ENCODE measurements around the gene MRAP2.
"Not testable (repeated sequence)": the region's sequence is repeated elsewhere in the genome, so short reads cannot be mapped to it uniquely, and the experiment has no call there.

MRAP2 gene

DNA sequence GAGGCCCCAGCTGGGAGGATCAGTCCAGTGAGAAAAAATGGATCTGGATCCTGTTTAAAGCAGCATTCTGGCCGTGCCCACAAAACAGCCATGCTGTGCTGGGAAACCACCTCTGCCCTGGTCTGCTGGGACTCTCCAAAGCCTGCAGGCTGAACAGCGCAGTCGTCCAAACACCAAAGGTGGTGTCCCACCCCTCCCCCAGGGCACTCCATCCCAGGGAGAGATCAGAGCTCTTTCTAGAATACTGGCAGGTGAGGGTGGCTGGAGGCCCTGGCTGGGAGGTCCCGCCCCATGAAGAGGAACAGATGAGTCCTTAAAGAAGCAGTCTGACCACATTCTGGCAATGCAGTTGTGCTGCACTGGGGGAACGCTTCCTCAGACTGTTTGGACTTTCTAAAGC is 84.6 kb downstream of the MRAP2 start:
- TF ChIP-seq, protein P1, sequence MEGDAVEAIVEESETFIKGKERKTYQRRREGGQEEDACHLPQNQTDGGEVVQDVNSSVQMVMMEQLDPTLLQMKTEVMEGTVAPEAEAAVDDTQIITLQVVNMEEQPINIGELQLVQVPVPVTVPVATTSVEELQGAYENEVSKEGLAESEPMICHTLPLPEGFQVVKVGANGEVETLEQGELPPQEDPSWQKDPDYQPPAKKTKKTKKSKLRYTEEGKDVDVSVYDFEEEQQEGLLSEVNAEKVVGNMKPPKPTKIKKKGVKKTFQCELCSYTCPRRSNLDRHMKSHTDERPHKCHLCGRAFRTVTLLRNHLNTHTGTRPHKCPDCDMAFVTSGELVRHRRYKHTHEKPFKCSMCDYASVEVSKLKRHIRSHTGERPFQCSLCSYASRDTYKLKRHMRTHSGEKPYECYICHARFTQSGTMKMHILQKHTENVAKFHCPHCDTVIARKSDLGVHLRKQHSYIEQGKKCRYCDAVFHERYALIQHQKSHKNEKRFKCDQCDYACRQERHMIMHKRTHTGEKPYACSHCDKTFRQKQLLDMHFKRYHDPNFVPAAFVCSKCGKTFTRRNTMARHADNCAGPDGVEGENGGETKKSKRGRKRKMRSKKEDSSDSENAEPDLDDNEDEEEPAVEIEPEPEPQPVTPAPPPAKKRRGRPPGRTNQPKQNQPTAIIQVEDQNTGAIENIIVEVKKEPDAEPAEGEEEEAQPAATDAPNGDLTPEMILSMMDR (IDR thresholded peaks at IDR 0.05; ENCODE audit: poor library complexity, severe bottlenecking), result no peak
- no peaks in the 10 kb centered on the region for H3K4me1 ChIP-seq (ENCODE audit: insufficient read depth, poor library complexity, severe bottlenecking)

DNA sequence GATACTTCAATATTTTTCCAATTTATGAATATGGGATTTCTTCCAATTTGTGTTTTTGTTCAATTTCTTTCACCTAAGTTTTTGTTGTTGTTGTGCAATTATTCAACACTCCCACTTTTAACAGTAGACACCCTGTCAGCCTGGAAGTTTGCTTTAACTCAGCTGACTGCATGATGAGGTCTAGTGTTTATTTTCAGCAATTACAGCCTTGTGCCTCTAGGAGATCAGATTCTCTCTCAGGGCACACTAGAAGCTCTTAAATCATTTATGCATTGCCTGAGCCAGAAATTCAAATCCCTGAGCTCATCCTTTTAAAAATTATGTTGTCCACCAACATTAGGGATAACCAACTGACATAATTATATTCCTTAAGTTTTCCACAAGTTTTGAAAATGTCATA is 85.7 kb downstream of the MRAP2 start:
- TF ChIP-seq, protein P1 (IDR thresholded peaks at IDR 0.05; ENCODE audit: poor library complexity, severe bottlenecking), result no peak
- ATAC-seq (ENCODE audit: low read depth) (no peak), DNase-seq (ENCODE audit: low spot score) (no peak)
- H3K4me1 ChIP-seq (ENCODE audit: insufficient read depth, poor library complexity, severe bottlenecking), result no peaks in the 10 kb centered on the region
- no peak overlapping the region for H3K27ac ChIP-seq (ENCODE audit: poor library complexity, severe bottlenecking)
- H3K4me3 ChIP-seq (ENCODE audit: severe bottlenecking), result no peak overlapping the region
- H3K27me3 ChIP-seq (ENCODE audit: insufficient read depth, poor library complexity, severe bottlenecking), result no peaks in the 10 kb centered on the region
- no peaks in the 10 kb centered on the region for H3K36me3 ChIP-seq (ENCODE audit: low read depth)
- no peaks in the 10 kb centered on the region for H3K9me3 ChIP-seq (ENCODE audit: severe bottlenecking)

More for the DNA sequence above, 84.6 kb downstream of the MRAP2 start:
- no peaks in the 10 kb centered on the region for H3K27me3 ChIP-seq (ENCODE audit: insufficient read depth, poor library complexity, severe bottlenecking)
- H3K36me3 ChIP-seq (ENCODE audit: low read depth), result no peaks in the 10 kb centered on the region
- no peak overlapping the region for H3K4me3 ChIP-seq (ENCODE audit: severe bottlenecking)
- H3K27ac ChIP-seq (ENCODE audit: poor library complexity, severe bottlenecking), result no peak overlapping the region
- no peak for DNase-seq (ENCODE audit: low spot score)
- ATAC-seq (ENCODE audit: low read depth), result no peak
- no peaks in the 10 kb centered on the region for H3K9me3 ChIP-seq (ENCODE audit: severe bottlenecking)

DNA sequence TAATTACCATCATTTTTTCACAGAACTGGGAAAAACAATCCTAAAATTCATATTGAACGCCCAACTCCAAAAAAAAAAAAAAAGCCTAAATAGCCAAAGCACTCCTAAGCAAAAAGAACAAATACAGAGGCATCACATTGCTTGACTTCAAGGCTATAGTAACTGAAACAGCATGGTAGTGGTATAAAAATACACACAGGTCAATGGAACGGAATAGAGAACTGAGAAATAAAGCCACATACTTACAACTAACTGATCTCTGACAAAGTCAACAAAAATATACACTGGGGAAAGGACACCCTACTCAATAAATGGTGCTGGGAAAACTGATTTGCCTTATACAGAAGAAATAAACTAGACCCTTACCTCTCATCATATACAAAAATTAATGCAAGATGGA is 89.6 kb downstream of the MRAP2 start:
- ATAC-seq (ENCODE audit: low read depth), result no peak

DNA sequence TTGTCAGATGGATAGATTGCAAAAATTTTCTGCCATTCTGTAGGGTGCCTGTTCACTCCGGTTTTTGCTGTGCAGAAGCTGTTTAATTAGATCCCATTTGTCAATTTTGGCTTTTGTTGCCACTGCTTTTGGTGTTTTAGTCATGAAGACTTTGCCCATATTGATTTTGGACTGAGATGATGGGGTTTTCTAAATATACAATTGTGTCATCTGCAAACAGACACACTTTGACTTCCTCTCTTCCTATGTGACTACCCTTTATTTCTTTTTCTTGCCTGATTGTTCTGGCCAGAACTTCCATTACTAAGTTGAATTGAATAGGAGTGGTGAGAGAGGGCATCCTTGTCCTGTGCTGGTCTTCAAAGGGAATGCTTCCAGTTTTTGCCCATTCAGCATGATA is 96.0 kb downstream of the MRAP2 start:
- DNase-seq (ENCODE audit: low spot score); ATAC-seq (ENCODE audit: low read depth); H3K9me3 ChIP-seq (ENCODE audit: severe bottlenecking); H3K36me3 ChIP-seq (ENCODE audit: low read depth); H3K4me1 ChIP-seq (ENCODE audit: insufficient read depth, poor library complexity, severe bottlenecking); H3K4me3 ChIP-seq (ENCODE audit: severe bottlenecking); H3K27me3 ChIP-seq (ENCODE audit: insufficient read depth, poor library complexity, severe bottlenecking); H3K27ac ChIP-seq (ENCODE audit: poor library complexity, severe bottlenecking): not testable (repeated sequence)

More for the DNA sequence above, 89.6 kb downstream of the MRAP2 start:
- TF ChIP-seq, protein P1 (IDR thresholded peaks at IDR 0.05; ENCODE audit: poor library complexity, severe bottlenecking), result no peak
- no peaks in the 10 kb centered on the region for H3K4me1 ChIP-seq (ENCODE audit: insufficient read depth, poor library complexity, severe bottlenecking)
- H3K9me3 ChIP-seq (ENCODE audit: severe bottlenecking), result no peaks in the 10 kb centered on the region
- H3K36me3 ChIP-seq (ENCODE audit: low read depth), result no peaks in the 10 kb centered on the region
- H3K27me3 ChIP-seq (ENCODE audit: insufficient read depth, poor library complexity, severe bottlenecking), result no peaks in the 10 kb centered on the region
- no peak overlapping the region for H3K27ac ChIP-seq (ENCODE audit: poor library complexity, severe bottlenecking)
- no peak for DNase-seq (ENCODE audit: low spot score)
- no peak overlapping the region for H3K4me3 ChIP-seq (ENCODE audit: severe bottlenecking)

DNA sequence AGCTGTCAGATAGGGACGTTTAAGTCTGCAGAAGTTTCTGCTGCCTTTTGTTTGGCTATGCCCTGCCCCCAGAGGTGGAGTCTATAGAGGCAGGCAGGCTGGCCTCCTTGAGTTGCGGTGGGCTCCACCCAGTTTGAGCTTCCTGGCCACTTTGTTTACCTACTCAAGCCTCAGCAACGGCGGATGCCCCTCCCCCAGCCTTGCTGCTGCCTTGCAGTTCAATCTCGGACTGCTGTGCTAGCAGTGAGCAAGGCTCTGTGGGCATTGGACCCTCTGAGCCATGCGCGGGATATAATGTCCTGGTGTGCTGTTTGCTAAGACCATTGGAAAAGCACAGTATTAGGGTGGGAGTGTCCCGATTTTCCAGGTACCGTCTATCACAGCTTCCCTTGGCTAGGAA is 99.8 kb downstream of the MRAP2 start:
- not testable (repeated sequence) for H3K4me3 ChIP-seq (ENCODE audit: severe bottlenecking)

DNA sequence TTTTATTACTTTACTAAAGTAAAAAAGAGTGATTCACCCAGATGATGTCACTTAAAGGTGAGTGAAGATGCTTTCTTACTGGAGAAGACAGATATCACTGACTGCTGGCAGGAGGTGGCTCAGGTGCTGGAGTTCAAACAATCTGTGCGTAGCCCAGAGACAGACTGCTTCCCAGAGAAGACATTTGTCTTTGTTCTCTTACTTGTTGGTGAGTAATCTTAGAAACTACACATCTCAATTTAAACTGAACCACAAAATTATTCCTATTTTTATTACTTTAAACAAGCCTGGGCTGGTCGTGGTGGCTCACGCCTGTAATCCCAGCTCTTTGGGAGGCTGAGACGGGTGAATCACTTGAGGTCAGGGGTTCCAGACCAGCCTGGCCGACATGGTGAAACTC is 101.7 kb downstream of the MRAP2 start:
- ATAC-seq (ENCODE audit: low read depth) (peak; percentile 79), DNase-seq (ENCODE audit: low spot score) (no peak)
- H3K9me3 ChIP-seq (ENCODE audit: severe bottlenecking), result no peaks in the 10 kb centered on the region
- H3K36me3 ChIP-seq (ENCODE audit: low read depth), result no peaks in the 10 kb centered on the region
- peak overlapping the region; percentile 43 for H3K27ac ChIP-seq (ENCODE audit: poor library complexity, severe bottlenecking)
- H3K27me3 ChIP-seq (ENCODE audit: insufficient read depth, poor library complexity, severe bottlenecking), result no peaks in the 10 kb centered on the region
- TF ChIP-seq, protein P1 (IDR thresholded peaks at IDR 0.05; ENCODE audit: poor library complexity, severe bottlenecking), result no peak
- no peak overlapping the region for H3K4me3 ChIP-seq (ENCODE audit: severe bottlenecking)
- peaks cover 10% of the 10 kb centered on the region for H3K4me1 ChIP-seq (ENCODE audit: insufficient read depth, poor library complexity, severe bottlenecking)

More for the DNA sequence above, 99.8 kb downstream of the MRAP2 start:
- not testable (repeated sequence) for H3K27ac ChIP-seq (ENCODE audit: poor library complexity, severe bottlenecking); DNase-seq (ENCODE audit: low spot score); H3K4me1 ChIP-seq (ENCODE audit: insufficient read depth, poor library complexity, severe bottlenecking); H3K9me3 ChIP-seq (ENCODE audit: severe bottlenecking); H3K27me3 ChIP-seq (ENCODE audit: insufficient read depth, poor library complexity, severe bottlenecking); H3K36me3 ChIP-seq (ENCODE audit: low read depth); ATAC-seq (ENCODE audit: low read depth)
